Effector CD8-positive, alpha-beta T cell (primary cell): ENCODE results near the gene RNU6-1.

Source experiments
- DNase-seq: peaks from one replicate; lab custom pipeline; 2025; lab: John Stamatoyannopoulos, UW

Gene RNU6-1

GRCh38 chr15:67832897-67833709, 6.7 kb downstream of the RNU6-1 start:
- DNase-seq, result no peak

DNA sequence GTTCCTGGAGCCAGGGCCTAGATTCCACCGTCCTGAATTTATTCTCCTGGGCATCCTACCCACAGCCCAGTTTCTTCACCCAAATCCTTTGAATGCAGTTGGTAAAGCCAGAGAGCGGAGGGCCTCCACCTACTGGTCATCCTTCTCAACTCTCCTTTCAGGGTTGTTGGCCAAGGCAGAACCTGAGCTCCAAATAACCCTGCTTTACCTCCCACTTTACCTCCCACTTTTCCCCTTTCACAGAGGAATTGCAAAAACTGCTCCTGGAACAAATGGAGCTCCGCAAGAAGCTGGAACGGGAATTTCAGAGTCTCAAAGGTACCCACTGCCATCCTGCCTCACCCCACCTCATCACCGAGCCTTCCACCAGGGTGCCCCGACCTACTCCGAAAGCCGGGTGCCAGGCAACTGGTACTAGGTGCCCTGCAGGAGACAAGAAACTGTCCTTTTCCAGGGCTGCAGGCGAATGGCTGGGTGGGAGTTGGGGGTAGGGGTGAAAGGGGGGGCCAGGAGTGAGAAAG, 7.8 kb downstream of the RNU6-1 start:
- no peak for DNase-seq

- DNase-seq, result no peak
Measured at GRCh38 chr15:67831363-67831762, 8.5 kb downstream of the RNU6-1 start.

DNA sequence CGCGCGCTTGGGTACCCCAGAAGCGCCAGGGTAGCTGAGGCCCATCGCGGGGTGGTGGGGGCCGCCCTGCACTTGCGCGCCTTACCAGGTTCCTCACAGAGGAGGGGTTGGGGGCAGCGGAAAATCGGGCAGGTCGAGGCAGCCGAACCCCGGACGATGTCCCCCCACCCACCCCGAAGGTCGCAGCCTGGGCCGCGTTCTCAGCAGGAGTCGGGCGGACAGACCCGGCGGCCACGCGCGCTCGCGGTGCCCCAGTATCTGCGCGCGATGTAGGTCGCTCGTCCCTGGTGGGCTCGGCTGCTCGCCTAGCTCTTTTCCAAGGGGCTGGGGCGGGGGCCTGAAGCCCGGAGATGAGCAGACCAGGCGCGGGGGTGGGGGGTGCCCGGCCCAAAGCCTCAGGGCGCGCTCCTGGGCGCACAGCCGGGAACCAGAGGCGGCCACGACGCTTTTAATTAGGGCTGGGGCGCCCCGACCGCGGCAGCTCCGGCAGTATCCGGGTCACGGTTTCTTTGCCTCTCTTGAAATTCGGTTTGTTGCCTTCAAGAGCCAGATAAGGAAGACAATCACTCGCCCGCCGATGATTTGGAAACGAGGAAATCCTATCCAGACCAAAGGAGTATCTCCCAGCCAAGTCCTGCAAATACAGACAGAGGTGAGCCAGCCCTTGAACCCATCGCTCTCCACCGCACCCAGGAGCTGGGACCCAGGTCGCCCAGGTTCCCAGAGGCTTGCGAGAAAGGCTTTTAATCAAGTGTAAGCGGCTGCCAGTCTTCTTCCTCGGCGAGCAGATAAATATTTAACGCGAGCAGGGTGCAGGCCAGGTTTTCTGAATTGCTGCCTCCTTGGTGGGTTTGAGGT, 10.0 kb downstream of the RNU6-1 start:
- no peak for DNase-seq

DNA sequence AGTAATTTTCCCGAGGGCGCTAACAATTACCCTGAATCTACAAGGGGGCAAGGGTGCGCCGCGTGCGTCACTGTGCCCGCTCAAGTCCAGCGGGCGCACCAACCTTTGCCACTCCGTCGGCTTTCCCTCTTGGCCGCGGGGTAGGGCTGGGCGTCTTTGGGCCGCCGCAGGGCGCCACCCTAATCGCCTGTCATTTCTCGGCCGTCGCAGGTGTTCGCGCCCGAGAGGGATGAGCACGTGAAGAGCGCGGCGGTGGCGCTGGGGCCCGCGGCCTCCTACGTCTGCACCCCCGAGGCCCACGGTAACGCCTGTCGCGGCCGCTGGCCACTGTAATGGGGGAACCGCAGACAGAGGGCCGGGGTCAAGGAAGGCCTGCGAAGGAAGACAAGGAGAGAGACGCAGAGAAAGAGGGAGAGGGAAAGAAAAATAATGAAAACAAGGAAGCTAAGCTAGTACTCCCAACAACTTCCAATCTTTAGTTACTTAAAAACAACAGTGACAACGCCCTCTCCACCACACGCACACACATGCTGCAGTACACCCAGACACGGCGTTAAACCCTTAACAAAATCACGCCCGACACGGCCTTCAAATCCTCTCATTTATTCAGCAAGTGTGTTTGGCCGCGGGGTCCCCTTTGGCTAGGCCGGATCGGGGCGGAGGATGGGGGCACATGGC, 10.7 kb downstream of the RNU6-1 start:
- no peak for DNase-seq

DNA sequence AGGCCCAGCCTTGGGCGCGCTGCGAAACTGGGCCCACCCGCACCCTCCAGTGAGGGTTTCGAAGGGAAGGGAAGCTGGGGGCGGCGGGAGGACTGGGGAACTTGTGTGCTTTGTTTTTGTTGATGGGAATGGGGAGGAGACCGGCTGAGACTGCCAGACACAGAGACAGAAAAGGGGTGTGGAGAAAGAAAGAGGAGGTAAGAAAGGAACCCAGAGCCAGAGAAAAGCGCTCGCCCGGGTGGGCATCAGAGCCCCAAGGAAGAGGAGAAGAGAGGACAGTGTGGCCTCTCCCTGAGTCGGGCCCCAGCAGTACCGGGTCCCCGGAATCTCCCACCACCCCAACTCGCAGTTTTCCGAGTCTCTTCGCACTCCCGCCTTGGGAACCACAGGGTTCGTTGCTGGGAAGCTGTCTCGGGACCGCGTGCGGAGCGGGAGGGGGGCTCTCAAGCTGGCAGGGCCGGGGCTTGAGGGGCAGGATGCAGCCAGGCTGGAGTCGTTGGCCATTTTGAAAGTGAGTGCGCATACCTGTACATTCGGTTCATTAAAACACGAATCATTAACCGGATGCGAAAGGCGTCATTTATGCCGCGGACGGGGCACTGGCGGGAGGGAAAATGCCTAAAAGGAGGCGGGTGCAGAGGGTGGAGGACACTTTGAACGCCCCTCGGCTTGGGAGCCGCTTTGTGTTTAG, 11.4 kb downstream of the RNU6-1 start:
- DNase-seq, result no peak

- DNase-seq, result no peak
Measured at GRCh38 chr15:67827562-67828277, 12.1 kb downstream of the RNU6-1 start.

DNA sequence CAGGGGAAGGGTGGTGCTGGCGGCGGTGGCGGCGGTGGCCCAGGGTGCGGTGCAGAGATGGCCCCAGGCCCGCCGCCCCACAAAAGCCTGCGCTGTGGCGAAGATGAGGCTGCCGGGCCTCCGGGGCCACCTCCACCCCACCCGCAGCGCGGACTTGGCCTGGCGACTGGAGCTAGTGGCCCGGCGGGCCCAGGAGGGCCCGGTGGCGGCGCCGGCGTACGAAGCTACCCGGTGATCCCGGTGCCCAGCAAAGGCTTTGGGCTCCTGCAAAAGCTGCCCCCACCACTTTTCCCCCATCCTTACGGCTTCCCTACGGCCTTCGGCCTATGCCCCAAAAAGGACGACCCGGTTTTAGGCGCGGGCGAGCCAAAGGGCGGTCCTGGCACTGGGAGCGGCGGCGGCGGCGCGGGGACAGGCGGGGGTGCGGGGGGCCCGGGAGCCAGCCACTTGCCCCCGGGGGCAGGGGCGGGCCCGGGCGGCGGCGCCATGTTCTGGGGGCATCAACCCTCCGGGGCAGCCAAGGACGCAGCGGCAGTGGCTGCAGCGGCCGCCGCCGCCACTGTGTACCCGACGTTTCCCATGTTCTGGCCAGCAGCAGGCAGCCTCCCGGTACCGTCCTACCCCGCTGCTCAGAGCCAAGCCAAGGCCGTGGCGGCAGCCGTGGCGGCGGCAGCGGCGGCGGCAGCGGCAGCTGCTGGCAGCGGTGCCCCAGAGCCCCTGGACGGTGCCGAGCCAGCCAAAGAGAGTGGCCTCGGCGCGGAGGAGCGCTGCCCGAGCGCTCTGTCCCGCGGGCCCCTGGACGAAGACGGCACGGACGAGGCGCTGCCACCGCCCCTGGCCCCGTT, 12.9 kb downstream of the RNU6-1 start:
- DNase-seq, result no peak

- no peak for DNase-seq
Measured at GRCh38 chr15:67825881-67826716, 13.7 kb downstream of the RNU6-1 start.

- no peak for DNase-seq
Measured at GRCh38 chr15:67824976-67825880, 14.6 kb downstream of the RNU6-1 start, which contains the start of gene SKOR1. Gene SKOR1 (plus strand): TSS chr15:67825509. CDS start chr15:67825603, 94 bp downstream.

DNA sequence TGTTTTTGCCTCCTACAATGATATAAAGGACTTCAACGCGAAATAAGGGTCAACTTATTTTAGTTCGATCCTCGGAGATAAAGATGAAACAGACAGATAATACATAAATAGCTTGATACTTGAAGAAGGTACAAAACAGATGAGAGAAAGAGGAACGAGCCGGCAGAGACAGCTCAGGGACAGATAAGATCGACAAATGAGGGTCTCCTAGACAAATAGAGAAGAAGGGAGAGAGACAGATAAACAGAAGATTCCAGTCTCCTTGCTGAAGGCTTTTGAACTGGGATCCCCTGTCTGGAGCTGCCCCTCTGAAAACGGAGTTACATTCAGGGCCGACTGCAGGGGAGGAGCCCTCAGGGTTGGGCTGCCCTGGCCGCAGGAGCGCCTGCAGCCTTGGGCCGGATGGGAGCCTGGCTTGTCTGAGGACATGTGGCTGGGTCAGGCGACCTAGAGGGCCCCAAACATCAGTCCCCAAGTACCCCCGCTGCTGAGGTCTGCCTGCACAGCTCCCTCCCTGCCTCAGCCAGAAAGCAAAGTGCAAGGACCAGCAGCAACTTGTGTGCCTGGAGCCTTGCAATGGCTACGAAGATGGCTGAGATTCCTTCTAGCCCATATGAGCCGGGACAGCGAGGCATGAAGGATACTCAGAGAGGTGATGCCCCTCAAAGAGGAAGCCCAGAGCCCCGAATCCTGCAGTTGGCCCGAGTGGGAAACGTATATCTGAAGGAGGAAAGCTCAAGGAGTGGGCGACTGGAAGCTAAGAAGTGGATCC, 15.5 kb downstream of the RNU6-1 start:
- DNase-seq, result no peak

DNA sequence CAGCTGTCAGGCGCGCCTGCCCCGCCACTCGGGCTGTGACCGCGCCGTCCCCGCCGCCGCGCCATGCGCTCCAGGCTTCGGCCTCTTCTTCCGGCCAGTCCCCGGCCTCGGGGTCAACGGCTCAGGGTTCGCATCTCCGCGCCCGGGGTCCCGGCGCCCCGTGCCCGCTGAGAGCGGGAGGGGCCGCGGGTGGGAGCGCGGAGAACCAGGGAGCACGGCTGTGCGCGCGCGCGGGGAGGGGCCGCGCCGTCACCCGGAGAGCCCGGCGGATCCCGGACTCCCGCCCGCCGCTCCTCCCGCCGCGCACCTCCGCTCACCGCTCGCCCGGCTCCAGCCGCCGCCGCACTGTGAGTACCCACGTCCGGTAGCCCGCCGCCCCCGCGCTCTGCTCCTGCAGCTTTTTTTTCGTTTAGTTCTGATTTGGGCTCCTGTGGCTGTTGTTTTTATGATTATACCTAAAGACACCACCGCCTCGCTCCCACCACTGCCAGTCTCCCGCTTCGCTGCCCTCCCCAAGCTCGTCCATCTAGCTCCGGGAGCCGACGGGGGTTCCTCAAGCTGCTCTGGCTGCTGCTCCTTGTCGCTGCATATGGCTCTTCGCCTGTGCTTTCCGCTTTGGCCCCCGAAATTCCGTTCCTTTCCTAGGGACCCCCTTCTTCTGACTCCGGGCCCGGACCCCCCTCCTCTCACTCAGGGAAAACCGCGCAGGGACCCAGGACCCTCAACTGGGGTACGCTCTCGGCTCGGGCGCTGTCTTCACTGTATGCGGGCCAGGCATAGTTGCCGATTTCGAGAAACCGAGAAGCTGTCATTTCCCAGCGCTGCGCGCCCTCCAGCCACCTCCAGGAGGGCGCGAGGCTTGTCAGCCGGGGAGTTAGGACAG, 16.3 kb downstream of the RNU6-1 start:
- DNase-seq, result no peak

DNA sequence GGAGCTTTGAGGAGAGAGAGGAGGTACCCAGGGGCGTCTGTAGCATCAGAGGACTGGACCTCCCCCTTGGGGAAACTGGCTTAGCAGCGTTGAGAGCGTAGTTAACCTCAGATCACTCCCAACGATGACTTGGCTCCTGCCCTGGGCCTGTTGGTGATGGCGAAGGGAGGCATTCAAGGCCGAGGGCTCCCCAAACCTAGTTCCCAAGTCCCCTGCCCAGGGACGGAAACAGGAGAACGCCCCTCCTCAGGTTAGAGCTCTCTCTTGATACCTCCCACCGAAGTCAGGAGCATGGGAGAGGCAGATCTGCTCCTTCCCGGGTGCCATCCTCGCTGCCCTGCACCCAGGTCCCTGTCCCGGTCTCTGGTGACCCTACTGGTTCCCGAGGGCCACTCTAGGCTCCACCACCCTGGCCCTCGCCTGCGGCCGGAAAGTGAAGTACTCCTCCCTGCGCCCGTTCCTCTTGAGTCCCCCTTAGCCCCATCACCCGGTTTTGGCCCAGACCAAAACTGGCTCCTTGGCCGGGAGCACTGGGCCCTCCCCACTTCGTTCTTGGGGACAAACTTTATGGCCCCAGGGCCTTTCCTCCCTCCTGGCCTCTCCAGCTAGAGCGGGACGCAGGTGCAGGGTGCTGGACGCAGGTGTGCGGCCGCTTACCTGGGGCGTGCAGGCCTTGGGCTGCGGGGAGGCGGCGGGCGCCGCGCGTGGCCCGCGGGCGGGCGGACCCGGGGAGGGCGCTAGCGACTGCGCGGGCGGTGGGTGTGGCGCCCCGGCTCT, 17.1 kb downstream of the RNU6-1 start:
- no peak for DNase-seq

- no peak for DNase-seq
Measured at GRCh38 chr15:67821784-67822440, 17.9 kb downstream of the RNU6-1 start.
